A549 (cell line): ENCODE data around the gene FLVCR2. TPM values are rescaled to one million over a fixed set of nuclear protein-coding genes. Genes with fewer than 3 reads are reported as not detected.

ENCODE experiments used
- ATAC-seq, 2 experiments: fragments of 200-7000 bp in 1 of 2; fragments of >200 bp in 1 of 2; cut with Nextera tagmentation in 1 of 2; cut with Tn5 transposase in 1 of 2; 3 replicates each; pipeline versions ENCODE4 v1.8.0 to v1.9.1; 2018 to 2020; ENCODE audit warnings: mild to moderate bottlenecking in 1 of 2, moderate library complexity in 1 of 2
- CTCF ChIA-PET: fragments of 300-600 bp; sonication (Branson Sonifier 250); formaldehyde crosslinking; extraction: SDS; loops from one replicate; lab custom pipeline; 2021; ENCODE audit warnings: antibody characterized with exemption, inconsistent platforms; lab: Yijun Ruan, JAX
- POLR2A ChIA-PET: fragments of 350-600 bp; formaldehyde crosslinking; extraction: SDS; loops from one replicate; lab custom pipeline; 2021; ENCODE audit warnings: antibody characterized with exemption, inconsistent platforms; lab: Yijun Ruan, JAX
- DNase-seq, 2 experiments: peaks; one replicate each; pipeline versions ENCODE4 v3.0.0 to v3.0.0-alpha.2; 2011 to 2016; ENCODE audit warnings: low read depth in 1 of 2, low spot score in 1 of 2
- FAIRE-seq: peaks from 2 replicates; lab custom pipeline; 2011; peaks lifted over from hg19 to GRCh38; lab: Jason Lieb, UNC
- H3K27ac ChIP-seq, 2 experiments: fragments of >200 bp; sonication (Bioruptor Twin); formaldehyde crosslinking; 3 replicates each; pipeline ENCODE4 v1.5.1; 2016 to 2017
- H3K4me1 ChIP-seq: fragments of >200 bp; sonication (Bioruptor Twin); formaldehyde crosslinking; 3 replicates; pipeline ENCODE4 v1.6.1; 2016
- H3K4me2 ChIP-seq: fragments of >200 bp; sonication (Bioruptor Twin); formaldehyde crosslinking; 3 replicates; pipeline ENCODE4 v1.6.1; 2016
- H3K4me3 ChIP-seq: fragments of >200 bp; sonication (Bioruptor Twin); formaldehyde crosslinking; 3 replicates; pipeline ENCODE4 v1.5.1; 2016
- H3K9me3 ChIP-seq: fragments of >200 bp; sonication (Bioruptor Twin); formaldehyde crosslinking; 3 replicates; pipeline ENCODE4 v1.6.1; 2016
- CTCF ChIP-seq: fragments of >200 bp; sonication (Bioruptor Twin); formaldehyde crosslinking; IDR thresholded peaks from 3 replicates; pipeline ENCODE4 v1.5.1; 2016
- EHF ChIP-seq: fragments of 250-450 bp; sonication (Bioruptor Pico); IDR thresholded peaks from 2 replicates; pipeline ENCODE4 v1.5.0; 2020; ENCODE audit warnings: mild to moderate bottlenecking
- EHMT2 ChIP-seq: fragments of 200-600 bp; sonication (generic); IDR thresholded peaks from 2 replicates; pipeline ENCODE4 v1.6.1; 2016; ENCODE audit warnings: antibody characterized with exemption, low read depth, mild to moderate bottlenecking, moderate library complexity
- ELK1 ChIP-seq: fragments of 150-350 bp; IDR thresholded peaks from 2 replicates; pipeline ENCODE4 v1.6.1; 2014; ENCODE audit warnings: low read depth, mild to moderate bottlenecking, low read length
- EP300 ChIP-seq, 2 experiments: fragments of >200 bp; sonication (Bioruptor Twin); formaldehyde crosslinking; IDR thresholded peaks; 2 replicates in 1 of 2; 3 replicates in 1 of 2; pipeline ENCODE4 v1.6.1; 2016 to 2017
- FOSB ChIP-seq: fragments of 250-450 bp; sonication (Bioruptor Pico); IDR thresholded peaks from 2 replicates; pipeline ENCODE4 v1.5.0; 2020; ENCODE audit warnings: mild to moderate bottlenecking, moderate library complexity
- FOSL2 ChIP-seq, 2 experiments: fragments of 450-650 bp in 1 of 2; fragments of >200 bp in 1 of 2; sonication (Bioruptor Twin) in 1 of 2; formaldehyde crosslinking; IDR thresholded peaks; 2 replicates each; pipeline versions ENCODE4 v1.5.0 to v1.6.1; 2016 to 2020; ENCODE audit warnings: mild to moderate bottlenecking in 1 of 2, moderate library complexity in 1 of 2
- HOXA7 ChIP-seq: fragments of 250-450 bp; sonication (Bioruptor Pico); IDR thresholded peaks from 2 replicates; pipeline ENCODE4 v1.5.0; 2020; ENCODE audit warnings: mild to moderate bottlenecking, moderate library complexity
- HOXB13 ChIP-seq: fragments of 250-450 bp; sonication (Bioruptor Pico); IDR thresholded peaks from 2 replicates; pipeline ENCODE4 v1.5.0; 2020; ENCODE audit warnings: low read depth, mild to moderate bottlenecking, moderate library complexity
- HOXB5 ChIP-seq: fragments of 250-450 bp; sonication (Bioruptor Pico); IDR thresholded peaks from 2 replicates; pipeline ENCODE4 v1.5.0; 2020; ENCODE audit warnings: mild to moderate bottlenecking, moderate library complexity
- KDM5A ChIP-seq: fragments of 200-600 bp; sonication (generic); IDR thresholded peaks from 2 replicates; pipeline ENCODE4 v1.6.1; 2016; ENCODE audit warnings: antibody characterized with exemption, mild to moderate bottlenecking
- MAZ ChIP-seq: fragments of 150-350 bp; IDR thresholded peaks from 2 replicates; pipeline ENCODE4 v1.6.1; 2014; ENCODE audit warnings: antibody characterized with exemption, low read depth, low read length, borderline replicate concordance
- NR3C1 ChIP-seq: fragments of >200 bp; sonication (Bioruptor Twin); formaldehyde crosslinking; IDR thresholded peaks from 3 replicates; pipeline ENCODE4 v1.6.1; 2017
- PHF8 ChIP-seq: fragments of 200-600 bp; sonication (generic); IDR thresholded peaks from 2 replicates; pipeline ENCODE4 v1.6.1; 2016; ENCODE audit warnings: low read depth, mild to moderate bottlenecking, antibody characterized with exemption, moderate library complexity, borderline replicate concordance
- POLR2A ChIP-seq: IDR thresholded peaks from 2 replicates; pipeline ENCODE4 v1.6.1; 2012; ENCODE audit warnings: mild to moderate bottlenecking, low read length
- RAD21 ChIP-seq, 2 experiments: fragments of >200 bp in 1 of 2; sonication (Bioruptor Twin) in 1 of 2; formaldehyde crosslinking in 1 of 2; IDR thresholded peaks in 1 of 2; conservative IDR thresholded peaks in 1 of 2; 2 replicates in 1 of 2; 3 replicates in 1 of 2; pipeline ENCODE4 v1.6.1; 2012 to 2018; ENCODE audit warnings: inconsistent platforms in 1 of 2
- RARB ChIP-seq: fragments of 250-450 bp; sonication (Bioruptor Pico); IDR thresholded peaks from 2 replicates; pipeline ENCODE4 v1.8.0; 2021; ENCODE audit warnings: mild to moderate bottlenecking, moderate library complexity
- RCOR1 ChIP-seq: fragments of 150-350 bp; IDR thresholded peaks from 2 replicates; pipeline ENCODE4 v1.6.1; 2014; ENCODE audit warnings: antibody characterized with exemption, low read length, low read depth
- REST ChIP-seq: fragments of 200-600 bp; sonication (generic); IDR thresholded peaks from 2 replicates; pipeline ENCODE4 v1.6.1; 2016; ENCODE audit warnings: antibody characterized with exemption, mild to moderate bottlenecking, moderate library complexity
- RFX5 ChIP-seq: fragments of 450-650 bp; IDR thresholded peaks from 2 replicates; pipeline ENCODE4 v1.7.1; 2014; ENCODE audit warnings: antibody characterized with exemption, mild to moderate bottlenecking, moderate library complexity
- SMC3 ChIP-seq: fragments of >200 bp; sonication (Bioruptor Twin); formaldehyde crosslinking; IDR thresholded peaks from 3 replicates; pipeline ENCODE4 v1.6.1; 2018; ENCODE audit warnings: inconsistent platforms
- TP53 ChIP-seq: fragments of 250-450 bp; sonication (Bioruptor Pico); IDR thresholded peaks from 2 replicates; pipeline ENCODE4 v1.5.0; 2021; ENCODE audit warnings: mild to moderate bottlenecking, moderate library complexity
- ZC3H11A ChIP-seq: fragments of 450-650 bp; IDR thresholded peaks from 2 replicates; pipeline ENCODE4 v1.6.1; 2014; ENCODE audit warnings: antibody characterized with exemption, mild to moderate bottlenecking
- ZFP36 ChIP-seq: fragments of 450-650 bp; IDR thresholded peaks from 2 replicates; pipeline ENCODE4 v1.6.1; 2014; ENCODE audit warnings: borderline replicate concordance; ENCODE audit not compliant: partially characterized antibody
- WGBS: methylation state at CpG from one replicate; pipeline ENCODE4 v1.1.6; 2017; ENCODE audit errors: missing lambda C conversion rate; 5-methylcytosine and 5-hydroxymethylcytosine counted together
- polyA plus RNA-seq, 4 experiments: library from polyadenylated mRNA; depleted of rRNA in 3 of 4; stranded (reverse); fragments of >200 nt; fragmentation: RNase III in 1 of 4; extraction: RNeasy Plus Mini Kit Qiagen cat#74134 plus additional on column Dnase treatment in 1 of 4; gene quantifications; 2 replicates in 3 of 4; 3 replicates in 1 of 4; pipeline ENCODE4 v1.2.3, GENCODE V29; 2011 to 2017
- TF ChIP-seq, protein P1 (sequence below): IDR thresholded peaks from 2 replicates; pipeline ENCODE4 v1.6.1; 2012
- TF ChIP-seq, protein P2 (sequence below): fragments of 250-450 bp; sonication (Bioruptor Pico); IDR thresholded peaks from 2 replicates; pipeline ENCODE4 v1.5.0; 2020; ENCODE audit warnings: low read depth, mild to moderate bottlenecking, moderate library complexity

FLVCR2 gene
- polyA plus RNA-seq, 2 of the 4 experiments (the other 2 are of a cell fraction), result 3.8 to 3.9 TPM

GRCh38 chr14:75579338-75579864, 981 bp downstream of the FLVCR2 start:
- Histone ChIP-seq H3K9me3 (no peaks in the 10 kb centered on the region), H3K4me2 (peak overlapping the region; percentile 93), H3K4me3 (peak overlapping the region; percentile 53; the same call in 2 of the 3 replicates), H3K27ac (peak overlapping the region; percentile 75 to 79; a peak in 5 of 6 replicates), H3K4me1 (peaks cover 8% of the 10 kb centered on the region)
- 92% methylated on average over 13 of the region's 13 CpGs for WGBS
- no peak for FAIRE-seq
- CTCF ChIA-PET, result interaction anchor here (1.4 to 13.7 kb wide), 5 partner anchors 17 to 404 kb away, joined by 4 to 546 read pairs (median 28); partner anchors contain the start of genes ERG28, TGFB3 and TTLL5
- DNase-seq, result no peak
- TF ChIP-seq EP300 (IDR thresholded peaks at IDR 0.05), result no peak
- no peak for TF ChIP-seq REST
- TF ChIP-seq NR3C1, result no peak
- no peak for TF ChIP-seq POLR2A
- TF ChIP-seq RAD21 (conservative IDR thresholded peaks at IDR 0.05 in 1 of 2, IDR thresholded peaks at IDR 0.05 in 1 of 2), result no peak
- no peak for TF ChIP-seq TP53 (CRISPR knock-in tag)
- TF ChIP-seq RFX5, result no peak
- no peak for TF ChIP-seq KDM5A
- TF ChIP-seq ZFP36, result no peak
- no peak for TF ChIP-seq RCOR1
- TF ChIP-seq RARB (CRISPR knock-in tag), result no peak
- no peak for TF ChIP-seq FOSB (CRISPR knock-in tag)
- TF ChIP-seq EHMT2, result no peak
- no peak for TF ChIP-seq EHF
- no peak for ATAC-seq
- POLR2A ChIA-PET, result no interaction called here

GRCh38 chr14:75579882-75580281, 1.5 kb downstream of the FLVCR2 start:
- FAIRE-seq (no peak), ATAC-seq (no peak), DNase-seq (no peak)
- Histone ChIP-seq H3K4me2 (peak overlapping the region; percentile 93), H3K27ac (no peak overlapping the region; a peak in 2 of 6 replicates), H3K4me1 (peaks cover 8% of the 10 kb centered on the region), H3K4me3 (peak overlapping the region; percentile 23; the same call in 1 of the 3 replicates), H3K9me3 (no peaks in the 10 kb centered on the region)
- CTCF ChIA-PET, result interaction anchor here (1.2 to 13.7 kb wide), 5 partner anchors 8 to 129 kb away, joined by 3 to 546 read pairs (median 16); partner anchors contain the start of genes ERG28 and TTLL5
- 95% methylated on average over 3 of the region's 3 CpGs for WGBS
- TF ChIP-seq, protein P1, sequence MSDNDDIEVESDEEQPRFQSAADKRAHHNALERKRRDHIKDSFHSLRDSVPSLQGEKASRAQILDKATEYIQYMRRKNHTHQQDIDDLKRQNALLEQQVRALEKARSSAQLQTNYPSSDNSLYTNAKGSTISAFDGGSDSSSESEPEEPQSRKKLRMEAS, result no peak
- TF ChIP-seq, all 56 proteins: peak for 0
- POLR2A ChIA-PET, result no interaction called here

- DNase-seq (no peak), FAIRE-seq (no peak)
- TF ChIP-seq CTCF (no peak), HOXB13 (CRISPR knock-in tag) (no peak), MAZ (no peak), ZFP36 (no peak), HOXA7 (CRISPR knock-in tag) (no peak), ZC3H11A (no peak), EHMT2 (no peak), ELK1 (no peak), HOXB5 (CRISPR knock-in tag) (no peak), RCOR1 (no peak), PHF8 (no peak), EHF (no peak), SMC3 (no peak), EP300 (IDR thresholded peaks at IDR 0.05) (no peak), FOSL2 (IDR thresholded peaks at IDR 0.05) (no peak), FOSL2 (CRISPR knock-in tag; IDR thresholded peaks at IDR 0.05) (no peak)
- TF ChIP-seq, protein P2, sequence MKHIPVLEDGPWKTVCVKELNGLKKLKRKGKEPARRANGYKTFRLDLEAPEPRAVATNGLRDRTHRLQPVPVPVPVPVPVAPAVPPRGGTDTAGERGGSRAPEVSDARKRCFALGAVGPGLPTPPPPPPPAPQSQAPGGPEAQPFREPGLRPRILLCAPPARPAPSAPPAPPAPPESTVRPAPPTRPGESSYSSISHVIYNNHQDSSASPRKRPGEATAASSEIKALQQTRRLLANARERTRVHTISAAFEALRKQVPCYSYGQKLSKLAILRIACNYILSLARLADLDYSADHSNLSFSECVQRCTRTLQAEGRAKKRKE, result no peak
Observed at GRCh38 chr14:75587388-75587787, 9.0 kb downstream of the FLVCR2 start.

More at GRCh38 chr14:75587388-75587787, 9.0 kb downstream of the FLVCR2 start:
- peaks cover 18% of the 10 kb centered on the region for H3K9me3 ChIP-seq
- H3K27ac ChIP-seq, result no peak overlapping the region
- no peak overlapping the region for H3K4me2 ChIP-seq
- H3K4me1 ChIP-seq, result no peaks in the 10 kb centered on the region
- H3K4me3 ChIP-seq, result no peak overlapping the region
- ATAC-seq, result no peak
- ChIA-PET CTCF (interaction anchor here (0.7 to 1.6 kb wide), 3 partner anchors 10 to 67 kb away, joined by 3 to 5 read pairs (median 4); no protein-coding TSS in a partner anchor), POLR2A (no interaction called here)
